Measurements from ENCODE around the gene NHEJ1.

NHEJ1 gene

DNA sequence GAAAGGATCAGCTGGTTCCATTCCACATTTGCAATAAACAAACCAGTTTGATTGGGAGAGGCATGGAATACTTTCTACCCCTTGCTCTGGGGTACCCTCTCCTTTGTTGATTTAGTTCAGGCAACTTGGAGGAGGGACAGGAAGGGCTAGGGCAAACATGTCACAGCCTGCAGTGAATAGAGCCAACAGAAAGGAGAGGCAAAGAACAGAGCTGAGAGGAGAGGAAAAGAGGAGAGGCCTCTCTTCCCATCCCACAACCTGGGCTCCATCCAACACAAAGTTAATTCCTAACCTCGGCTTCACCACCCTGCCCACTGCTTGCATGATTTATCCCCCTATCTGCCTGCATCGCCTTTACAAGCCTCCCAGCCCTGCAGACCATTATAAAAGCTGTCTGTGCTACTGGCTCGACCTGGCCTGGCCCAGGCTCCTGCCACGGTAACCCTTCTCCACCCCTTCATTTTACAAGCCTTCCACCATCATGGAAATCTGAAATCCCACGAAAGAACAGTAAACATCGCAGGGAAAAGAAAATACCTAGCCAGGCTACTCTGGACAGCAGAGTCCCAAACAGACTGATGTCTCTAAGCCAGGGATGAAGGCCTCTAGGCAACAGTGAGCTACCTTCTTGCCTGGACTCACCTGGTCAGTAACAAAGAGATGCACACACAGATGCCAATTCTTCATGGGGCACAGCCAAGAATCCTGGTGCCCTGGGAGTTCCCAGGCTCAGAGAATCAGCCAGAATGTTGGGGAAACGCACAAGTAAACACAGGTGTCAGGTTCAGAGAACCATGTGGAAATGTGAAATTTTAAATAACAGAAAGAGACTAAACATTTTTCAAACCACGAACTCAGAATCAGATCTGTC is 43.6 kb downstream of the NHEJ1 start:
- Histone ChIP-seq H3K4me2 (ENCODE audit: low read length) (no peak overlapping the region), H3K36me3 (ENCODE audit: control insufficient read depth, low read length) (no peaks in the 10 kb centered on the region), H4K20me1 (ENCODE audit: control insufficient read depth, insufficient read depth, low read depth, low read length) (no peaks in the 10 kb centered on the region), H3K4me3 (ENCODE audit: low read length) (no peak overlapping the region), H3K27me3 (ENCODE audit: control insufficient read depth, low read length) (no peaks in the 10 kb centered on the region), H3K4me1 (ENCODE audit: control insufficient read depth, low read length) (0 out of 2 replicates have a peak, but pooled peaks cover 7% of the 10 kb centered on the region), H3F3A (ENCODE audit: control insufficient read depth, insufficient read depth) (no peaks in the 10 kb centered on the region), H3K79me2 (ENCODE audit: control insufficient read depth, low read length) (no peaks in the 10 kb centered on the region), H3K9me2 (replicated peaks; ENCODE audit: control insufficient read depth, low read length) (no peaks in the 10 kb centered on the region), H3K9me3 (ENCODE audit: control insufficient read depth, insufficient read depth, low read length) (no peaks in the 10 kb centered on the region), H3K27ac (ENCODE audit: low read depth, low read length) (no peak overlapping the region)
- no peak for TF ChIP-seq EZH2phosphoT487 (IDR thresholded peaks at IDR 0.05; ENCODE audit: borderline replicate concordance, low read length)
- TF ChIP-seq, protein P1, sequence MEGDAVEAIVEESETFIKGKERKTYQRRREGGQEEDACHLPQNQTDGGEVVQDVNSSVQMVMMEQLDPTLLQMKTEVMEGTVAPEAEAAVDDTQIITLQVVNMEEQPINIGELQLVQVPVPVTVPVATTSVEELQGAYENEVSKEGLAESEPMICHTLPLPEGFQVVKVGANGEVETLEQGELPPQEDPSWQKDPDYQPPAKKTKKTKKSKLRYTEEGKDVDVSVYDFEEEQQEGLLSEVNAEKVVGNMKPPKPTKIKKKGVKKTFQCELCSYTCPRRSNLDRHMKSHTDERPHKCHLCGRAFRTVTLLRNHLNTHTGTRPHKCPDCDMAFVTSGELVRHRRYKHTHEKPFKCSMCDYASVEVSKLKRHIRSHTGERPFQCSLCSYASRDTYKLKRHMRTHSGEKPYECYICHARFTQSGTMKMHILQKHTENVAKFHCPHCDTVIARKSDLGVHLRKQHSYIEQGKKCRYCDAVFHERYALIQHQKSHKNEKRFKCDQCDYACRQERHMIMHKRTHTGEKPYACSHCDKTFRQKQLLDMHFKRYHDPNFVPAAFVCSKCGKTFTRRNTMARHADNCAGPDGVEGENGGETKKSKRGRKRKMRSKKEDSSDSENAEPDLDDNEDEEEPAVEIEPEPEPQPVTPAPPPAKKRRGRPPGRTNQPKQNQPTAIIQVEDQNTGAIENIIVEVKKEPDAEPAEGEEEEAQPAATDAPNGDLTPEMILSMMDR (IDR thresholded peaks at IDR 0.05; ENCODE audit: low read depth, low read length, poor library complexity, severe bottlenecking): no peak

DNA sequence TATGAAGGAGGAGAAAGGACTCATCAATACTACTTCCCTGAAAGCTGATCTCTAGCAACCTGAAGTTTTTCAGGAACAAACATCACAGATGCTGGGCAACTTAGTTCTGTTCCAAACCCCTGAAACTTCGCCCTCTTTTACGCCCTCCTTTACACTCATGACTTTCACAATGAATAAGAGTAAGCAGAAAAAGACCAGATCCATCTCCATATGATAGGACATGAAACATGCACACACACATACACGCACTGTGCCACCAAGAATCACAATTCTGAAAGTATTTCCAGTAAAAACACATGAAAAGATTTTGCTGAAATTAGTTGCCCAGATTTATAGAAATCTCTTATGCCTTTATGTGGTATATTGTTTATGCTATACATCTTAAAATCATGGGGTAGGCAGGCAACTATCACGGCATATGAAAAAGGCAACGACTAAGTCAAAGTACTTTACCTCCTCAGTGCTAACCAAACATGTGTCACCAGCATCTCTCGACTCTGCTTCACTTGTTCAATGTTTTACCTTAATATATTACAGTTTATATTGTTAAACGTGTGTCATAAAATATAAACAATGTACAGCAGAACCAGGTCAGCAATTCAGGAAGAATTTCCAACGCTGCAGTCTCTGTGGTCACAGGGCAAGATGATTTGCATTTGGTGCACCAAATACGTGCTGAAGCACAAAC is 47.8 kb downstream of the NHEJ1 start:
- H4K20me1 ChIP-seq (ENCODE audit: control insufficient read depth, insufficient read depth, low read depth, low read length): no peaks in the 10 kb centered on the region
- H3K79me2 ChIP-seq (ENCODE audit: control insufficient read depth, low read length): no peaks in the 10 kb centered on the region
- TF ChIP-seq, protein P1 (IDR thresholded peaks at IDR 0.05; ENCODE audit: low read depth, low read length, poor library complexity, severe bottlenecking): no peak
- no peak for TF ChIP-seq EZH2phosphoT487 (IDR thresholded peaks at IDR 0.05; ENCODE audit: borderline replicate concordance, low read length)
- no peak overlapping the region for H3K4me3 ChIP-seq (ENCODE audit: low read length)
- H3F3A ChIP-seq (ENCODE audit: control insufficient read depth, insufficient read depth): no peaks in the 10 kb centered on the region
- H3K9me3 ChIP-seq (ENCODE audit: control insufficient read depth, insufficient read depth, low read length): no peaks in the 10 kb centered on the region
- H3K27ac ChIP-seq (ENCODE audit: low read depth, low read length): no peak overlapping the region
- no peak overlapping the region for H3K4me2 ChIP-seq (ENCODE audit: low read length)
- 0 out of 2 replicates have a peak, but pooled peaks cover 7% of the 10 kb centered on the region for H3K4me1 ChIP-seq (ENCODE audit: control insufficient read depth, low read length)
- no peaks in the 10 kb centered on the region for H3K9me2 ChIP-seq (replicated peaks; ENCODE audit: control insufficient read depth, low read length)
- no peaks in the 10 kb centered on the region for H3K36me3 ChIP-seq (ENCODE audit: control insufficient read depth, low read length)
- no peaks in the 10 kb centered on the region for H3K27me3 ChIP-seq (ENCODE audit: control insufficient read depth, low read length)

DNA sequence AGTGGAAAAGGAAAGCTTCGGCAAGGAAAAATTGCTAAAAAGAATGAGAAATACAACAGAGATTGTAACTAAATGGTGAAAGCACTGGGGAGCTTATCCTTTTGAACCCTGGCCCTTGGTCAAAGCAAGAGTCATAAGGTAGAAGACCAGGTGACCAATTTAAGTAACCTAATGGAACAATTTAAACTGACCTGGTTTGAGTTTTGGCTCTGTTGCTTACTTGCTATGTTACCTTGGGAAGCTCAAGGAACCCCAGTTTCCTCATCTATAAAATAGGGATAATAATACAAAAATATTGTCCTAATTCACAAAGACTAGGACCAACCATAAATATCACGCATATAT is 48.6 kb downstream of the NHEJ1 start:
- Histone ChIP-seq H3K27ac (ENCODE audit: low read depth, low read length) (no peak overlapping the region), H3K79me2 (ENCODE audit: control insufficient read depth, low read length) (no peaks in the 10 kb centered on the region), H3K9me2 (replicated peaks; ENCODE audit: control insufficient read depth, low read length) (no peaks in the 10 kb centered on the region), H3K36me3 (ENCODE audit: control insufficient read depth, low read length) (no peaks in the 10 kb centered on the region), H3F3A (ENCODE audit: control insufficient read depth, insufficient read depth) (no peaks in the 10 kb centered on the region), H4K20me1 (ENCODE audit: control insufficient read depth, insufficient read depth, low read depth, low read length) (no peaks in the 10 kb centered on the region), H3K4me3 (ENCODE audit: low read length) (no peak overlapping the region), H3K4me1 (ENCODE audit: control insufficient read depth, low read length) (0 out of 2 replicates have a peak, but pooled peaks cover 7% of the 10 kb centered on the region), H3K4me2 (ENCODE audit: low read length) (no peak overlapping the region), H3K9me3 (ENCODE audit: control insufficient read depth, insufficient read depth, low read length) (no peaks in the 10 kb centered on the region), H3K27me3 (ENCODE audit: control insufficient read depth, low read length) (no peaks in the 10 kb centered on the region)
- no peak for TF ChIP-seq EZH2phosphoT487 (IDR thresholded peaks at IDR 0.05; ENCODE audit: borderline replicate concordance, low read length)
- TF ChIP-seq, protein P1 (IDR thresholded peaks at IDR 0.05; ENCODE audit: low read depth, low read length, poor library complexity, severe bottlenecking): no peak

All from DOHH2 (cell line).